IMR-90 (cell line): ENCODE results near the gene HKDC1. TPM values are rescaled to one million over a fixed set of nuclear protein-coding genes. Genes with fewer than 3 reads are reported as not detected.

Experiments used
- ATAC-seq: fragments of 200-7000 bp; cut with Tn5 transposase; 2 replicates; pipeline ENCODE4 v1.9.1; 2020; ENCODE audit warnings: low read depth, mild to moderate bottlenecking, moderate library complexity
- BruUV-seq: library from RNA; stranded (reverse); fragments of 400-500 nt; replicated peaks from 2 replicates; lab custom pipeline; 2021; lab: Mats Ljungman, UMichigan
- CTCF ChIA-PET: fragments of 300-600 bp; formaldehyde crosslinking; extraction: SDS; loops from one replicate; lab custom pipeline; 2021; ENCODE audit warnings: antibody characterized with exemption; lab: Yijun Ruan, JAX
- POLR2A ChIA-PET: fragments of 300-600 bp; sonication (Branson Sonifier 250); formaldehyde crosslinking; loops from one replicate; lab custom pipeline; 2022; ENCODE audit warnings: antibody characterized with exemption; ENCODE audit not compliant: unreplicated experiment; lab: Charles Lee
- DNase-seq: peaks from one replicate; pipeline ENCODE4 v3.0.0; 2013
- H2AFZ ChIP-seq: replicated peaks from 2 replicates; pipeline ENCODE3; 2013; ENCODE audit warnings: low read length, mild to moderate bottlenecking; ENCODE audit not compliant: poor library complexity
- H2AK5ac ChIP-seq: 2 replicates; pipeline ENCODE4 v1.6.1; 2013; ENCODE audit warnings: low read depth, low read length, inconsistent platforms
- H2AK9ac ChIP-seq: replicated peaks from 2 replicates; pipeline ENCODE3; 2013; ENCODE audit warnings: mild to moderate bottlenecking, low read depth, low read length, moderate library complexity; ENCODE audit not compliant: poor library complexity
- H2BK120ac ChIP-seq: 2 replicates; pipeline ENCODE4 v1.6.1; 2013; ENCODE audit warnings: low read depth, low read length, inconsistent platforms
- H2BK15ac ChIP-seq: 3 replicates; pipeline ENCODE4 v1.6.1; 2013; ENCODE audit warnings: low read depth, low read length, inconsistent platforms
- H2BK20ac ChIP-seq: 2 replicates; pipeline ENCODE4 v1.6.1; 2013; ENCODE audit warnings: low read depth, mild to moderate bottlenecking, inconsistent platforms, low read length, moderate library complexity
- H2BK5ac ChIP-seq: 2 replicates; pipeline ENCODE4 v1.6.1; 2013; ENCODE audit warnings: mild to moderate bottlenecking, low read depth, low read length, inconsistent platforms; ENCODE audit not compliant: poor library complexity, severe bottlenecking
- H3K14ac ChIP-seq: replicated peaks from 2 replicates; pipeline ENCODE4 v1.6.1; 2013; ENCODE audit warnings: low read depth, low read length, inconsistent platforms
- H3K18ac ChIP-seq: 2 replicates; pipeline ENCODE4 v1.6.1; 2013; ENCODE audit warnings: low read depth, low read length, control low read depth
- H3K23ac ChIP-seq: 2 replicates; pipeline ENCODE4 v1.6.1; 2013; ENCODE audit warnings: low read depth, low read length, inconsistent platforms
- H3K27ac ChIP-seq: 2 replicates; pipeline ENCODE4 v1.5.1; 2013; ENCODE audit warnings: mild to moderate bottlenecking, control low read depth, low read length; ENCODE audit not compliant: insufficient read depth
- H3K27me3 ChIP-seq: 2 replicates; pipeline ENCODE4 v1.6.1; 2013; ENCODE audit warnings: low read length; ENCODE audit not compliant: control insufficient read depth, insufficient read depth
- H3K36me3 ChIP-seq: 2 replicates; pipeline ENCODE4 v1.6.1; 2013; ENCODE audit warnings: low read length, mixed read lengths; ENCODE audit not compliant: control insufficient read depth, insufficient read depth
- H3K4ac ChIP-seq: 2 replicates; pipeline ENCODE4 v1.6.1; 2013; ENCODE audit warnings: low read depth, low read length, inconsistent platforms
- H3K4me1 ChIP-seq: 2 replicates; pipeline ENCODE4 v1.6.1; 2013; ENCODE audit warnings: low read length, mixed read lengths; ENCODE audit not compliant: control insufficient read depth, insufficient read depth
- H3K4me2 ChIP-seq: 2 replicates; pipeline ENCODE4 v1.6.1; 2013; ENCODE audit warnings: low read depth, mild to moderate bottlenecking, control low read depth, low read length, moderate library complexity
- H3K4me3 ChIP-seq: 2 replicates; pipeline ENCODE4 v1.5.1; 2013; ENCODE audit warnings: low read depth, mild to moderate bottlenecking, control low read depth, low read length, moderate library complexity; ENCODE audit not compliant: insufficient read depth
- H3K56ac ChIP-seq: 2 replicates; pipeline ENCODE4 v1.6.1; 2013; ENCODE audit warnings: low read length, inconsistent platforms; ENCODE audit not compliant: insufficient read depth; ENCODE audit errors: extremely low read depth
- H3K79me1 ChIP-seq, 2 experiments: 2 replicates each; pipeline ENCODE4 v1.6.1; 2013; ENCODE audit warnings: low read length in 2 of 2, inconsistent platforms in 1 of 2, low read depth in 1 of 2
- H3K9ac ChIP-seq: 2 replicates; pipeline ENCODE4 v1.6.1; 2013; ENCODE audit warnings: low read depth, low read length, control low read depth
- H3K9me1 ChIP-seq: 2 replicates; pipeline ENCODE4 v1.6.1; 2013; ENCODE audit warnings: low read length, inconsistent platforms; ENCODE audit not compliant: insufficient read depth
- H3K9me3 ChIP-seq: 2 replicates; pipeline ENCODE4 v1.6.1; 2013; ENCODE audit warnings: low read length; ENCODE audit not compliant: control insufficient read depth, insufficient read depth
- H4K20me1 ChIP-seq: 2 replicates; pipeline ENCODE4 v1.6.1; 2013; ENCODE audit warnings: low read length, inconsistent platforms; ENCODE audit not compliant: insufficient read depth
- H4K5ac ChIP-seq: 2 replicates; pipeline ENCODE4 v1.6.1; 2013; ENCODE audit warnings: mild to moderate bottlenecking, low read depth, low read length, control low read depth
- H4K8ac ChIP-seq, 2 experiments: 2 replicates each; pipeline ENCODE4 v1.6.1; 2013; ENCODE audit warnings: low read depth in 2 of 2, low read length in 2 of 2, control low read depth in 1 of 2, inconsistent platforms in 1 of 2
- H4K91ac ChIP-seq: 2 replicates; pipeline ENCODE4 v1.6.1; 2013; ENCODE audit warnings: low read depth, low read length, inconsistent platforms; ENCODE audit not compliant: insufficient read depth
- BHLHE40 ChIP-seq: fragments of 150-350 bp; IDR thresholded peaks from 2 replicates; pipeline ENCODE4 v1.6.1; 2016; ENCODE audit warnings: mild to moderate bottlenecking, low read depth, low read length
- FOS ChIP-seq: fragments of 150-350 bp; IDR thresholded peaks from 2 replicates; pipeline ENCODE4 v1.6.1; 2016; ENCODE audit warnings: low read depth, low read length
- MAFK ChIP-seq: IDR thresholded peaks from 2 replicates; pipeline ENCODE4 v1.6.1; 2012; ENCODE audit warnings: low read depth, low read length, improper control_type of control experiment
- MAZ ChIP-seq: IDR thresholded peaks from 2 replicates; pipeline ENCODE4 v1.6.1; 2012; ENCODE audit warnings: low read depth, mild to moderate bottlenecking, low read length, improper control_type of control experiment, moderate library complexity, borderline replicate concordance
- POLR2A ChIP-seq: IDR thresholded peaks from 2 replicates; pipeline ENCODE4 v1.6.1; 2012; ENCODE audit warnings: mild to moderate bottlenecking, low read depth, low read length
- RAD21 ChIP-seq: IDR thresholded peaks from 2 replicates; pipeline ENCODE4 v1.6.1; 2012; ENCODE audit warnings: low read length, improper control_type of control experiment
- RFX5 ChIP-seq: IDR thresholded peaks from 2 replicates; pipeline ENCODE4 v1.8.0; 2012; ENCODE audit warnings: low read depth, mild to moderate bottlenecking, low read length, moderate library complexity
- SMC3 ChIP-seq: fragments of 150-350 bp; IDR thresholded peaks from 2 replicates; pipeline ENCODE4 v1.6.1; 2016; ENCODE audit warnings: low read depth, mild to moderate bottlenecking, antibody characterized with exemption, low read length, moderate library complexity
- WGBS, 2 experiments: methylation state at CpG; one replicate each; pipeline versions ENCODE4 v1.1.5 to v1.1.7; 2013; ENCODE audit warnings: missing lambda C conversion rate in 2 of 2; ENCODE audit not compliant: insufficient read length in 1 of 2; ENCODE audit errors: extremely low coverage in 2 of 2; 5-methylcytosine and 5-hydroxymethylcytosine counted together
- dilution Hi-C: fragments of 300-500 bp; cut with HindIII; formaldehyde crosslinking; loops from one replicate; pipeline ENCODE4 v1.14.3; 2018; ENCODE audit warnings: low sequenced_read_pairs; ENCODE audit not compliant: unreplicated experiment
- in situ Hi-C: fragments of 300-500 bp; cut with MboI; formaldehyde crosslinking; loops from 3 replicates; pipeline ENCODE4 v1.14.3; 2019; ENCODE audit warnings: low sequenced_read_pairs, inconsistent platforms, mixed read lengths
- intact Hi-C: fragments of 100-400 bp; cut with micrococcal nuclease; formaldehyde crosslinking; loops from 2 replicates; pipeline ENCODE4 v1.10.0; 2022
- polyA plus RNA-seq, 3 experiments: library from polyadenylated mRNA; depleted of rRNA; stranded (reverse); fragments of >200 nt; gene quantifications; 2 replicates each; pipeline ENCODE4 v1.2.3, GENCODE V29; 2012; ENCODE audit warnings: low replicate concordance in 1 of 3
- total RNA-seq: library from RNA; depleted of rRNA; stranded (reverse); fragments of >200 nt; gene quantifications from 2 replicates; pipeline ENCODE4 v1.2.3, GENCODE V29; 2012
- TF ChIP-seq, protein P1 (sequence below): fragments of 150-350 bp; IDR thresholded peaks from 2 replicates; pipeline ENCODE4 v1.6.1; 2016; ENCODE audit warnings: low read depth, mild to moderate bottlenecking, low read length, moderate library complexity, borderline replicate concordance
- TF ChIP-seq, protein P2 (sequence below): conservative IDR thresholded peaks from 2 replicates; pipeline ENCODE4 v1.5.1; 2012; ENCODE audit warnings: mild to moderate bottlenecking, low read depth, low read length, improper control_type of control experiment

Gene HKDC1
- total and polyA plus RNA-seq, 2 of the 4 experiments (the other 2 are of a cell fraction): under 0.01 to 0.03 TPM

GRCh38 chr10:69237528-69238159 lies 17.5 kb downstream of the HKDC1 start:
- H3K9ac ChIP-seq: no peak overlapping the region
- no peaks in the 10 kb centered on the region for H3K4me1 ChIP-seq
- in situ Hi-C loops (loop anchor here (10.0 kb wide), 1 partner anchor 267 kb away; no protein-coding TSS in a partner anchor), dilution Hi-C loops (no loop called here), intact Hi-C loops (loop anchor here (1.0 to 5.0 kb wide), 6 partner anchors 80 to 271 kb away; no protein-coding TSS in a partner anchor)
- no peak overlapping the region for H3K23ac ChIP-seq
- 0 out of 2 replicates have a peak overlapping the region, but pooled peaks have one; percentile 21 for H3K56ac ChIP-seq
- no peak overlapping the region for H3K27ac ChIP-seq
- no CpG with 5 or more reads among the region's 17 CpGs for WGBS, 2 experiments
- H3K79me1 ChIP-seq: no peaks in the 10 kb centered on the region
- H2BK120ac ChIP-seq: no peak overlapping the region
- ChIA-PET POLR2A (no interaction called here), CTCF (interaction anchor here (1.1 to 1.6 kb wide), 4 partner anchors 145 to 170 kb away, joined by 3 to 5 read pairs (median 4); no protein-coding TSS in a partner anchor)
- H3K4me2 ChIP-seq: no peak overlapping the region
- H2BK5ac ChIP-seq: no peak overlapping the region
- H3K14ac ChIP-seq: no peak overlapping the region
- no peak overlapping the region for H3K4me3 ChIP-seq
- no peak overlapping the region for H2BK15ac ChIP-seq
- no peak overlapping the region for H2AK5ac ChIP-seq
- H2AFZ ChIP-seq: peak overlapping the region; percentile 77
- BruUV-seq: no TSS peak
- ATAC-seq: peak; percentile 99
- TF ChIP-seq RAD21 (peak; percentile 98), RFX5 (no peak), FOS (no peak), POLR2A (peak; percentile 52; the same call in 1 of the 2 replicates), SMC3 (peak; percentile 98), MAZ (no peak), BHLHE40 (no peak), MAFK (no peak)
- TF ChIP-seq, protein P1, sequence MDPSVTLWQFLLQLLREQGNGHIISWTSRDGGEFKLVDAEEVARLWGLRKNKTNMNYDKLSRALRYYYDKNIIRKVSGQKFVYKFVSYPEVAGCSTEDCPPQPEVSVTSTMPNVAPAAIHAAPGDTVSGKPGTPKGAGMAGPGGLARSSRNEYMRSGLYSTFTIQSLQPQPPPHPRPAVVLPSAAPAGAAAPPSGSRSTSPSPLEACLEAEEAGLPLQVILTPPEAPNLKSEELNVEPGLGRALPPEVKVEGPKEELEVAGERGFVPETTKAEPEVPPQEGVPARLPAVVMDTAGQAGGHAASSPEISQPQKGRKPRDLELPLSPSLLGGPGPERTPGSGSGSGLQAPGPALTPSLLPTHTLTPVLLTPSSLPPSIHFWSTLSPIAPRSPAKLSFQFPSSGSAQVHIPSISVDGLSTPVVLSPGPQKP: no peak
- TF ChIP-seq, protein P2, sequence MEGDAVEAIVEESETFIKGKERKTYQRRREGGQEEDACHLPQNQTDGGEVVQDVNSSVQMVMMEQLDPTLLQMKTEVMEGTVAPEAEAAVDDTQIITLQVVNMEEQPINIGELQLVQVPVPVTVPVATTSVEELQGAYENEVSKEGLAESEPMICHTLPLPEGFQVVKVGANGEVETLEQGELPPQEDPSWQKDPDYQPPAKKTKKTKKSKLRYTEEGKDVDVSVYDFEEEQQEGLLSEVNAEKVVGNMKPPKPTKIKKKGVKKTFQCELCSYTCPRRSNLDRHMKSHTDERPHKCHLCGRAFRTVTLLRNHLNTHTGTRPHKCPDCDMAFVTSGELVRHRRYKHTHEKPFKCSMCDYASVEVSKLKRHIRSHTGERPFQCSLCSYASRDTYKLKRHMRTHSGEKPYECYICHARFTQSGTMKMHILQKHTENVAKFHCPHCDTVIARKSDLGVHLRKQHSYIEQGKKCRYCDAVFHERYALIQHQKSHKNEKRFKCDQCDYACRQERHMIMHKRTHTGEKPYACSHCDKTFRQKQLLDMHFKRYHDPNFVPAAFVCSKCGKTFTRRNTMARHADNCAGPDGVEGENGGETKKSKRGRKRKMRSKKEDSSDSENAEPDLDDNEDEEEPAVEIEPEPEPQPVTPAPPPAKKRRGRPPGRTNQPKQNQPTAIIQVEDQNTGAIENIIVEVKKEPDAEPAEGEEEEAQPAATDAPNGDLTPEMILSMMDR: peak; percentile 94
- no peak overlapping the region for H2BK20ac ChIP-seq
- H3K4ac ChIP-seq: no peak overlapping the region
- no peaks in the 10 kb centered on the region for H4K20me1 ChIP-seq
- H3K36me3 ChIP-seq: no peaks in the 10 kb centered on the region
- H4K5ac ChIP-seq: no peak overlapping the region
- H4K91ac ChIP-seq: no peak overlapping the region
- no peak overlapping the region for H3K18ac ChIP-seq
- no peak overlapping the region for H4K8ac ChIP-seq
- peaks cover 2% of the 10 kb centered on the region; the same call in 1 of the 2 replicates for H3K27me3 ChIP-seq
- DNase-seq: peak; percentile 64
- H2AK9ac ChIP-seq: peak overlapping the region; percentile 67
- H3K9me3 ChIP-seq: no peaks in the 10 kb centered on the region
- peaks cover 3% of the 10 kb centered on the region for H3K9me1 ChIP-seq
